ENCODE results near the gene LY86. TPM values are rescaled to one million over a fixed set of nuclear protein-coding genes. Genes with fewer than 3 reads are reported as not detected.
"Not testable (repeated sequence)": the region's sequence is repeated elsewhere in the genome, so short reads cannot be mapped to it uniquely, and the experiment has no call there.

The LY86 gene
- total and polyA plus RNA-seq, 8 donors = 0.16 to 6.1 (median 0.59) TPM; not detected in 1

- Histone ChIP-seq H3K9me3 (no peaks in the 10 kb centered on the region), H3K27ac (no peak overlapping the region), H3K4me1 (no peaks in the 10 kb centered on the region), H3K4me3 (no peak overlapping the region), H3K27me3 (no peaks in the 10 kb centered on the region), H3K36me3 (no peaks in the 10 kb centered on the region)
- ATAC-seq (no peak), DNase-seq (no peak), FAIRE-seq (no peak)
- 80 to 86% methylated on average over 7 of the region's 7 CpGs for WGBS, 2 donors
- TF ChIP-seq CTCF (IDR thresholded peaks at IDR 0.05) = no peak
- intact Hi-C loops (cut with DNase I) = no loop called here
Measured at GRCh38 chr6:6612308-6612707, 23.8 kb downstream of the LY86 start.

GRCh38 chr6:6613103-6613718 lies 24.7 kb downstream of the LY86 start:
- intact Hi-C loops (cut with DNase I); DNase-seq; H3K4me3 ChIP-seq; H3K27ac ChIP-seq; H3K36me3 ChIP-seq; H3K27me3 ChIP-seq; ATAC-seq; H3K9me3 ChIP-seq; H3K4me1 ChIP-seq; FAIRE-seq: not testable (repeated sequence)
- 95 to 97% methylated on average over 37 to 43 of the region's 43 CpGs for WGBS, 2 donors

GRCh38 chr6:6614096-6614982 lies 25.8 kb downstream of the LY86 start:
- Histone ChIP-seq H3K9me3 (no peaks in the 10 kb centered on the region), H3K36me3 (no peaks in the 10 kb centered on the region), H3K4me3 (no peak overlapping the region), H3K27me3 (no peaks in the 10 kb centered on the region), H3K4me1 (no peaks in the 10 kb centered on the region), H3K27ac (no peak overlapping the region)
- FAIRE-seq (no peak), DNase-seq (no peak), ATAC-seq (no peak)
- 82 to 84% methylated on average over 27 of the region's 27 CpGs for WGBS, 2 donors
- no peak for TF ChIP-seq CTCF (IDR thresholded peaks at IDR 0.05)
- intact Hi-C loops (cut with DNase I) = no loop called here

- Histone ChIP-seq H3K27ac (no peak overlapping the region), H3K36me3 (no peaks in the 10 kb centered on the region), H3K4me1 (no peaks in the 10 kb centered on the region), H3K9me3 (no peaks in the 10 kb centered on the region), H3K27me3 (no peaks in the 10 kb centered on the region), H3K4me3 (no peak overlapping the region)
- 15 to 22% methylated on average over 5 of the region's 5 CpGs for WGBS, 2 donors
- DNase-seq = no peak
- no peak for ATAC-seq
- no peak for FAIRE-seq
- intact Hi-C loops (cut with DNase I) = no loop called here
- TF ChIP-seq CTCF (IDR thresholded peaks at IDR 0.05) = no peak
Measured at GRCh38 chr6:6614983-6615349, 26.4 kb downstream of the LY86 start.

GRCh38 chr6:6616656-6617055 lies 28.1 kb downstream of the LY86 start:
- Histone ChIP-seq H3K4me1 (no peaks in the 10 kb centered on the region), H3K9me3 (no peaks in the 10 kb centered on the region), H3K27me3 (no peaks in the 10 kb centered on the region), H3K36me3 (no peaks in the 10 kb centered on the region), H3K4me3 (no peak overlapping the region), H3K27ac (no peak overlapping the region)
- WGBS, 2 donors = 86 to 88% methylated on average over 7 of the region's 7 CpGs
- no peak for ATAC-seq
- no peak for TF ChIP-seq CTCF (IDR thresholded peaks at IDR 0.05)
- intact Hi-C loops (cut with DNase I) = no loop called here
- FAIRE-seq = no peak
- DNase-seq = no peak

All from pancreas (tissue), 10 donors.